Endothelial cell of umbilical vein (primary cell): Measurements from ENCODE around the gene LURAP1L.

ENCODE experiments used
- CTCF ChIP-seq, 2 donors: IDR thresholded peaks; 1 replicate in 1 of 2; 2 replicates in 1 of 2; pipeline ENCODE4 v1.5.1; 2011; ENCODE audit warnings: low read length in 2 of 2, mild to moderate bottlenecking in 2 of 2, moderate library complexity in 2 of 2, control low read depth in 1 of 2, inconsistent platforms in 1 of 2, low read depth in 1 of 2; ENCODE audit not compliant: insufficient read depth in 1 of 2; ENCODE audit errors: extremely low read depth in 1 of 2
- EZH2 ChIP-seq: IDR thresholded peaks from 2 replicates; pipeline ENCODE4 v1.6.1; 2012; ENCODE audit warnings: borderline replicate concordance, low read depth, mild to moderate bottlenecking, moderate library complexity, low read length, inconsistent platforms; ENCODE audit not compliant: severe bottlenecking
- MAX ChIP-seq: IDR thresholded peaks from 2 replicates; pipeline ENCODE4 v1.6.1; 2011; ENCODE audit not compliant: insufficient read depth, insufficient read length
- POLR2A ChIP-seq: IDR thresholded peaks from 2 replicates; pipeline ENCODE4 v1.6.1; 2012; ENCODE audit warnings: low read depth, mild to moderate bottlenecking, control low read depth, low read length
- POLR2AphosphoS5 ChIP-seq: IDR thresholded peaks from 2 replicates; pipeline ENCODE4 v1.6.1; 2012; ENCODE audit warnings: low read depth, mild to moderate bottlenecking, control low read depth, low read length, moderate library complexity; ENCODE audit not compliant: insufficient read depth

- TF ChIP-seq CTCF (IDR thresholded peaks at IDR 0.05; ENCODE audit: extremely low read depth in 1 of 2, insufficient read depth in 1 of 2, low read depth in 1 of 2, low read length in 2 of 2): no peak
- TF ChIP-seq EZH2: no peak
- TF ChIP-seq POLR2A: no peak
- no peak for TF ChIP-seq POLR2AphosphoS5
- no peak for TF ChIP-seq MAX
Observed at GRCh38 chr9:12813533-12813932, 38.7 kb downstream of the LURAP1L start.
